ENCODE results near the gene RBFA. TPM values are rescaled to one million over a fixed set of nuclear protein-coding genes. Genes with fewer than 3 reads are reported as not detected.

RBFA gene, protein sequence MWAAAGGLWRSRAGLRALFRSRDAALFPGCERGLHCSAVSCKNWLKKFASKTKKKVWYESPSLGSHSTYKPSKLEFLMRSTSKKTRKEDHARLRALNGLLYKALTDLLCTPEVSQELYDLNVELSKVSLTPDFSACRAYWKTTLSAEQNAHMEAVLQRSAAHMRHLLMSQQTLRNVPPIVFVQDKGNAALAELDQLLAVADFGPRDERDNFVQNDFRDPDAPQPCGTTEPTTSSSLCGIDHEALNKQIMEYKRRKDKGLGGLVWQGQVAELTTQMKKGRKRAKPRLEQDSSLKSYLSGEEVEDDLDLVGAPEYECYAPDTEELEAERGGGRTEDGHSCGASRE
- 24.2 and 28.1 TPM in 2 replicates for total RNA-seq

DNA sequence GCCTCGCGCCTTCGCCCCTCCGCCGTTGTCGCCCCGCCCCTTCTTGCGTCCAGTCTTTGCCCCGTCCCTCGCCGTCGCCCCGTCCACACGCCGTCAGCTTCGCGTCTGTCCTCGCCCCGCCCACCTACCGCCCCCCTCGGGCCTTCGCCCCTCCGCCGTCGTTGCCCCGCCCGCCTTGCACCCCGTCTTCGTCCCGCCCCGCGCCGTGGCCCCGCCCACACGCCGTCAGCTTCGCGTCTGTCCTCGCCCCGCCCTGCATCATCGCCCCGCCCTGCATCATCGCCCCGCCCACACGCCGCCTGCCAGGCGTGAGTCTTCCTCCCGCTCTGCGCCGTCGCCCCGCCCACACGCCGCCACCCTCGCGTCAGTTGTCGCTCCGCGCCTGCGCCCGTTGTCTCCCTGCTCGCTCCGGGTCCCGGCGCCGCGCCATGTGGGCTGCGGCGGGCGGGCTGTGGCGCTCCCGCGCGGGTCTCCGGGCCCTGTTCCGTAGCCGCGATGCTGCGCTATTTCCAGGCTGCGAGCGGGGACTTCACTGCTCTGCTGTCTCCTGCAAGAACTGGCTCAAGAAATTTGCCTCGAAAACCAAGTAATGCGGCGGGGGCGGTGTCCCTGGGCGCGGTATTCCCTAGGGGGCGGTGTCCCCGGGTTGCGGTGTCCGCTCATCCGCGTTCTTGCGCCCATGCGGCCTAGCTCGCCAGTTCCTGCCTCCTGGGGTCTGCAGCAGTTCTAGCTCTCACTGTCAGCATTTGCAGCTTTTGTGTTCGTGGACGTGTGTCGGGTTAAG lies at the start of gene RBFA:
RBFA (plus strand) TSS at position 367 of the 784 bp plus-strand sequence; CDS start at position 429, 62 bp downstream.

DNA sequence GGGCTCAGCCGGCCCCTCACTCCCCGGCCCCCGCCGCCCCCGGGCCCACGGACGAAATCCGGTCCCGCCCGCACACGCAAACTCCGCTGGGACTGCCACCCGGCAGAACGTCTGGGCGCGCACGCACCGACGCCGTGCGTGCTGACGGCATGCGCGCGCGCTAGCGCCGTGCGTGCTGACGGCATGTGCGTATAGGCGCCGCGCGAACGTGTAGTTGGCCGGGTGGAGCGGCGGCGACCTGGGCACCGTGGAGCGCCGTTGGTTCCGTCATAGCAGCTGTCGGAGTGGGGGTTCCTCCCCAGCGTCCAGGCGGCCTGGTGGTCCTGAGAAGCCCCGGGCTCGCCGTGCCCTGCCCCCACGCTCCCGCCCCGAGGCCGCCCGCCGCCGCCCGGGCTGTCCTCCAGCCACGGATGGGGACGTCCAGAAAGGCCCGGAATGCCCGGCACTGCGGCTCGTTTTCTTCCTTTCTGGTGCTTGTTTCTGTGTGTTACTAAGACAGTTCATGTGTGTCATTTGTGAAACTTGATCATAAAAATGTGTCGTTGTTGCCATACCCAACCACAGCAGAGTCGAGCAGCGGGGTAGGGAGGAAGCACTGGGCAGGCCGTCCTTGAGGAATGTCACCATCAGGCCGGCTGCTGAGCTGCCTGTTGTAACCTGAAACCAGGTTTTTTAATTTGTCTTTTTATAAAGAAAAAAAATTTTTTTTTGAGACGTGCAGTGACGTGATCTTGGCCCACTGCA lies 45.6 kb upstream of the RBFA start, which contains the start of gene TXNL4A:
TXNL4A (minus strand) TSS at position 113 of the 744 bp plus-strand sequence. CDS start 171 bp downstream, outside the sequence.

Other genes starting within 250 kb of the RBFA start
- gene KCNG2, start 236.5 kb upstream of the RBFA start, total RNA-seq, result not detected in 2 replicates
- gene SLC66A2, start 82.8 kb upstream of the RBFA start, total RNA-seq, result 27.4 and 31.7 TPM in 2 replicates
- 5.2 and 5.4 TPM in 2 replicates for gene HSBP1L1, start 69.8 kb upstream of the RBFA start, total RNA-seq
- gene TXNL4A, start 45.9 kb upstream of the RBFA start, total RNA-seq, result 74.0 and 92.7 TPM in 2 replicates
- 12.0 and 12.5 TPM in 2 replicates for gene ADNP2, start 74.8 kb downstream of the RBFA start, total RNA-seq
- gene PARD6G, start 213.1 kb downstream of the RBFA start, total RNA-seq, result 0.13 and 0.19 TPM in 2 replicates

Data from aortic smooth muscle cell (primary cell).